Gastroesophageal sphincter (tissue), 4 donors: Measurements from ENCODE around the gene KRT27. TPM values are rescaled to one million over a fixed set of nuclear protein-coding genes. Genes with fewer than 3 reads are reported as not detected.

Experiments
- ATAC-seq: fragments of 150-250 bp; one replicate; pipeline ENCODE4 v1.9.1; 2016; ENCODE audit warnings: mild to moderate bottlenecking, moderate library complexity
- H3K27ac ChIP-seq, 4 donors: fragments of 200-600 bp; sonication (generic) in 3 of 4; 1 replicate in 3 of 4; 2 replicates in 1 of 4; pipeline ENCODE4 v1.5.1; 2016 to 2019
- H3K27me3 ChIP-seq: fragments of 200-600 bp; sonication (generic); one replicate; pipeline ENCODE4 v1.5.1; 2019
- H3K36me3 ChIP-seq, 2 donors: fragments of 200-600 bp; sonication (generic); one replicate each; pipeline ENCODE4 v1.5.1; 2019; ENCODE audit warnings: control low read depth in 1 of 2
- H3K4me1 ChIP-seq, 3 donors: fragments of 200-600 bp; sonication (generic); 1 replicate in 2 of 3; 2 replicates in 1 of 3; pipeline ENCODE4 v1.5.1; 2016 to 2019; ENCODE audit warnings: control low read depth in 2 of 3
- H3K4me3 ChIP-seq, 2 donors: fragments of 200-600 bp; sonication (generic); one replicate each; pipeline ENCODE4 v1.5.1; 2019; ENCODE audit warnings: mild to moderate bottlenecking in 1 of 2, moderate library complexity in 1 of 2
- H3K9me3 ChIP-seq, 3 donors: fragments of 200-600 bp; sonication (generic); one replicate each; pipeline ENCODE4 v1.5.1; 2017 to 2019; ENCODE audit warnings: control low read depth in 2 of 3
- CTCF ChIP-seq, 4 experiments: fragments of 200-600 bp in 2 of 4; fragments of 450-650 bp in 2 of 4; sonication (generic) in 1 of 4; IDR thresholded peaks; one replicate each; pipeline ENCODE4 v1.5.1; 2017 to 2019; ENCODE audit warnings: antibody characterized with exemption in 4 of 4, mild to moderate bottlenecking in 2 of 4, moderate library complexity in 2 of 4
- EP300 ChIP-seq: sonication (generic); formaldehyde crosslinking; IDR thresholded peaks from one replicate; pipeline ENCODE4 v1.6.1; 2017; ENCODE audit warnings: antibody characterized with exemption, mild to moderate bottlenecking
- POLR2A ChIP-seq, 2 donors: fragments of 450-650 bp; IDR thresholded peaks; one replicate each; pipeline ENCODE4 v1.6.1; 2017; ENCODE audit warnings: antibody characterized with exemption in 2 of 2, mild to moderate bottlenecking in 2 of 2, moderate library complexity in 1 of 2
- POLR2AphosphoS5 ChIP-seq: sonication (generic); formaldehyde crosslinking; IDR thresholded peaks from one replicate; pipeline ENCODE4 v1.6.1; 2017; ENCODE audit warnings: antibody characterized with exemption
- WGBS, 2 donors: methylation state at CpG; one replicate each; pipeline ENCODE4 v1.1.5; 2018; ENCODE audit warnings: low coverage in 1 of 2; 5-methylcytosine and 5-hydroxymethylcytosine counted together
- total RNA-seq, 4 donors: library from RNA; depleted of rRNA; stranded (reverse); fragments of >200 nt; gene quantifications; one replicate each; pipeline ENCODE4 v1.1.0, GENCODE V29; 2016

The KRT27 gene
- total RNA-seq, 4 donors from 2014 or later, result not detected

GRCh38 chr17:40800381-40800780 lies 18.0 kb upstream of the KRT27 start:
- WGBS, 2 donors, result 80 to 86% methylated on average over 1 of the region's 1 CpG
- no peak for ATAC-seq

DNA sequence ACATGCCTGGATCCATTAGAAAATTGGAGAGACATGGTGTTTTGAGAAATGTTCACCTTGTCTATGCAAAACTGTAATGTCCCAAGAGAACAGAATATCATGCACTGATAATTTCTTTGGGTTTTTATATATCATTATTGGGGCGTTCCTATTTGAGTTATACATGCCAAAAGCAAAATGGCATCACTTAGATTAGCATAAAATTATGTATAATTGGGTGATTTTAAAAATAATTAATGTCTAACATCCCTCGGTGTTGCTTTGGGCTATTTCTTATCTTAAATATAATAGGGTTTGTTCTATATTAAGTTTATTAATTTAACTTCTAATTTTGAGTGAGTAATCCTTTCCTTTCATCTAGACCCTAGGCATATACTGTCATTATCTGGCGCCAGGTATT lies 17.5 kb upstream of the KRT27 start, which contains the start of gene KRT28:
TSS of gene KRT28 (minus strand) at position 101 of the 400 bp plus-strand sequence. CDS start at position 35, 66 bp downstream.
- Histone ChIP-seq H3K36me3 (no peaks in the 10 kb centered on the region), H3K27ac (no peak within 1 kb of the TSS), H3K9me3 (no peaks in the 10 kb centered on the region), H3K27me3 (peaks cover 73% of the 10 kb centered on the region), H3K4me1 (peaks cover 0 to 6% (median 0%) of the 10 kb centered on the region in 3 donors), H3K4me3 (no peak within 1 kb of the TSS)
- 61 to 86% methylated on average over 3 of the region's 3 CpGs for WGBS, 2 donors
- no peak for TF ChIP-seq POLR2AphosphoS5
- no peak for TF ChIP-seq EP300
- TF ChIP-seq CTCF (IDR thresholded peaks at IDR 0.05), result no peak
- TF ChIP-seq POLR2A (IDR thresholded peaks at IDR 0.05), result no peak
- no peak for ATAC-seq

More at GRCh38 chr17:40800381-40800780, 18.0 kb upstream of the KRT27 start:
- no peak for TF ChIP-seq EP300
- no peak for TF ChIP-seq POLR2A (IDR thresholded peaks at IDR 0.05)
- TF ChIP-seq CTCF (IDR thresholded peaks at IDR 0.05), result no peak
- TF ChIP-seq POLR2AphosphoS5, result no peak
- Histone ChIP-seq H3K4me3 (no peak overlapping the region), H3K27ac (no peak overlapping the region), H3K27me3 (peaks cover 71% of the 10 kb centered on the region), H3K36me3 (no peaks in the 10 kb centered on the region), H3K9me3 (no peaks in the 10 kb centered on the region), H3K4me1 (peaks cover 0 to 6% (median 0%) of the 10 kb centered on the region in 3 donors)

DNA sequence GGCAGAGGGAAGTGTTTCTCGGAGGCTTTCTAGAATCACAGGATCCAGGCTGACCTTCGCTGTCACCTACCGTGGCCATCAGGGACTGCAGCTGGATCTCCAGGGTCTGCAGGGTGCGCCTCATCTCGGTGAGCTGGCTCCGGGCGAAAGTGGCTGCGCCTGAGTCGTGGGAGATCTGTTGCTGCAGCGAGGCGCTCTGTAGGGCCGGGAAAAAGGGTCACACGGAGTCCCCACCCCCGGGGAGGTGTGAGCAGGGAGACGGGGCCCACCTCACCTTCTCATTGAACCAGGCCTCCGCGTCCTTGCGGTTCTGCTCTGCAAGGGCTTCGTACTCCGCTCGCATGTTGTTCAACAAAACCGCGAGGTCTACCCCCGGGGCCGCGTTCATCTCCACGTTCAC lies 14.5 kb upstream of the KRT27 start:
- Histone ChIP-seq H3K4me3 (no peak overlapping the region), H3K27ac (no peak overlapping the region), H3K4me1 (no peaks in the 10 kb centered on the region), H3K36me3 (no peaks in the 10 kb centered on the region), H3K27me3 (peaks cover 93% of the 10 kb centered on the region), H3K9me3 (no peaks in the 10 kb centered on the region)
- ATAC-seq, result no peak
- TF ChIP-seq POLR2A (IDR thresholded peaks at IDR 0.05) (no peak), CTCF (IDR thresholded peaks at IDR 0.05) (no peak), POLR2AphosphoS5 (no peak), EP300 (no peak)
- 73% methylated on average over 3 to 12 of the region's 27 CpGs for WGBS, 2 donors

DNA sequence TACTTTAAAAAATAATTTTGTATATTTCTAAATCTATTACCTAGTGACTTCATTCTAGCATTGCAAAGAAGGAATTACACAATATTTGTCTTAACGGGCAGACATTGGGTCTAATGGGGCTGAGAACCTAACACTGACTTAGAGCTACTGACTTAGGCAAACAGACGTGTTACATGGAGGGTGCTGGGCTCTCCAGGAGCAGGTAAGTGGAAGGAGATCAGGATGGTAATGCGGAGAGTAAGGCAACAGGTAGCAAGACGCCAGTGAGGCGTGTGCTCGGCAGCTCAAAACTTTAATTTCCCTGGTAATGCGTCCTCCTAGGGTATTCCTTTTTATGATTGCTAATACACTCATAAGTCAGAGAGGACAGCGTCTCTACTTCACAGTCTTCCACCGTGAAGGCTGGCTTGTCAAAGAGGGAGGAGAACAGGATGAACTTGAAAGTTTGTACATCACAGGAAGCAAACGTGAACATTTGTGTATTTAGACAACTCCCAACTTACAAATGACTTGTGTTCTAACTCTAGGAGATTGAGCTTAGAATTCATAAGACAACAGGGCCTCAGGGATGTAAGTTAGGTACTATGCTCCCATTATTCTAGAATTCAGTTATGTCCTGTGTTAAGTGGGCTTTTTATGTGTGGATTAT lies 12.8 kb upstream of the KRT27 start:
- Histone ChIP-seq H3K9me3 (no peaks in the 10 kb centered on the region), H3K4me1 (peaks cover 0 to 7% (median 0%) of the 10 kb centered on the region in 3 donors), H3K4me3 (no peak overlapping the region), H3K36me3 (no peaks in the 10 kb centered on the region), H3K27me3 (peaks cover 78% of the 10 kb centered on the region), H3K27ac (no peak overlapping the region)
- ATAC-seq, result no peak
- no peak for TF ChIP-seq EP300
- no peak for TF ChIP-seq POLR2AphosphoS5
- TF ChIP-seq POLR2A (IDR thresholded peaks at IDR 0.05), result no peak
- WGBS, 2 donors, result 77 to 78% methylated on average over 9 to 10 of the region's 10 CpGs

DNA sequence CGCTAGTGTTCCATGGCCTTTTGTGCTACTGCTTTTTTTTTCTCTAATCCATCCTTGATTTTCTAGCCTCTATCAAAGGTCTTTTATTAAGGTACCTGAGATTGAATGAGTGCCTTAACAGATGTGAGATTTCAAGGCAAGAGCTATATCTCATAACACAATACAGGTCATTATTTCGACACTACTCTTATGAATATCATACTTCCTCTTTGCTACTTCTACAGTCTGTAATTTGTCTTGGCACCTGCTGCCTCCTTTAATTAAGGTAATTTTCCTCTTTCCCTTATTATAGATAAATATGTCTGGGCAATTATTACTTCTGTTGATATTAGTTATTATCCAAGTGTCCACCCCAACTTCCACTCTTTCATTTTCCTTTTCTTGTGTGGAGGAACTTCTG lies 12.1 kb upstream of the KRT27 start:
- H3K4me3 ChIP-seq, result no peak overlapping the region
- H3K27ac ChIP-seq, result no peak overlapping the region
- TF ChIP-seq POLR2A (IDR thresholded peaks at IDR 0.05) (no peak), EP300 (no peak), CTCF (IDR thresholded peaks at IDR 0.05) (no peak), POLR2AphosphoS5 (no peak)
- ATAC-seq, result no peak
- peaks cover 73% of the 10 kb centered on the region for H3K27me3 ChIP-seq
- 74 to 94% methylated on average over 2 of the region's 2 CpGs for WGBS, 2 donors
- no peaks in the 10 kb centered on the region for H3K9me3 ChIP-seq
- no peaks in the 10 kb centered on the region for H3K36me3 ChIP-seq
- peaks cover 0 to 7% (median 0%) of the 10 kb centered on the region in 3 donors for H3K4me1 ChIP-seq
